Activated CD4-positive, alpha-beta T cell treated with anti-CD3 and anti-CD28 coated beads, Interleukin-2, amount 50 U/mL, for 24 hours (primary cell): ENCODE measurements around the gene ATPAF1.
"Not testable (repeated sequence)": the region's sequence is repeated elsewhere in the genome, so short reads cannot be mapped to it uniquely, and the experiment has no call there.

Experiments
- DNase-seq, 2 donors: peaks; one replicate each; pipeline ENCODE4 v3.0.0-alpha.2; 2020; ENCODE audit warnings: low read depth in 1 of 2, low spot score in 1 of 2

ATPAF1 gene

GRCh38 chr1:46681333-46682034 is 13.3 kb upstream of the ATPAF1 start:
- no peak for DNase-seq

- no peak for DNase-seq
These were observed 11.8 kb upstream of the ATPAF1 start for GRCh38 chr1:46679789-46680573.

GRCh38 chr1:46677339-46677738 is 9.2 kb upstream of the ATPAF1 start:
- no peak for DNase-seq

DNA sequence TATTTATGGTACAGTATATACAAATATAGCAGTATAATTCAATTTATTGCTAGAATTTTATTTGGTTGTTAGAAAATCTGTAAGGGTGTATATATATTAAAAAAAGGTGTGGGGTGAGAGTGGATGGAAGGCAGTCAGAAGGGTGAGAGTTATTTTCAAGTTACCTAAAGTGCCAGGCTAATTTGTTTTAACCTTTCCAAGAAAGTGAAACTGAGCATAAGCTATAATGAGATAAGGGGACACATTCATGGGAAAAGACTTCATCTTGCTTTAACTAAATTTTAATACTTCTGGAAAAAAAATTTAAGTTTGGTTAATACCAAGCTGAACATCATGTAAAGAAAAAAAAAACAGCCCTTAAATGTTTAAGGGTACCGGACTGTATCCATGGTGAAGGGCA is 8.4 kb upstream of the ATPAF1 start:
- no peak for DNase-seq

- DNase-seq = no peak
These were observed 7.6 kb upstream of the ATPAF1 start for GRCh38 chr1:46675549-46676314.

GRCh38 chr1:46673749-46674182 is 5.6 kb upstream of the ATPAF1 start:
- no peak for DNase-seq

- no peak for DNase-seq
These were observed 4.5 kb upstream of the ATPAF1 start for GRCh38 chr1:46672696-46673095.

- no peak for DNase-seq
These were observed 3.4 kb upstream of the ATPAF1 start, which contains the start of gene TEX38 for GRCh38 chr1:46671554-46671953. Gene TEX38 (plus strand): TSS chr1:46671854. CDS start chr1:46671935, 81 bp downstream.

DNA sequence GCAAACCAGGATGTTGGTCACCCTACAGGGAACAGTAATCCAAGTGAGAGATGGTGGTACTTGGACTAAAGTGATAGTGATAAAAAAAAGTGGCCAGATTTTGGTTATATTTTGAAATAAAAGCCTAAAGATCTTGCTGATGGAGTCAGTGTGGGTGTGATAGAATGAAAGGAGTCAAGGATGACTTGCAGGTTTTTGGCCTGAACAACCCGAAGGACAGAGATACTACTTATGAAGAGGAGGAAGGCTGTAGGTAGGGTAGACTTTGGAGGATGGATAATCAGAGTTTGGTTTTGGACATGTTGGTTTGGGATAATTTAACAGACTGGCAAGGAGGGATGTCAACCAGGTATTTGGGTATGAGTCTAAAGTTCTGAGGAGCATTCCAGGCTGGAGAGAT is 2.0 kb upstream of the ATPAF1 start:
- no peak for DNase-seq

GRCh38 chr1:46665983-46666382 is 2.2 kb downstream of the ATPAF1 start:
- no peak for DNase-seq

- DNase-seq = not testable (repeated sequence)
These were observed 5.2 kb downstream of the ATPAF1 start for GRCh38 chr1:46662919-46663318.

GRCh38 chr1:46660116-46660515 is 8.0 kb downstream of the ATPAF1 start:
- DNase-seq = not testable (repeated sequence)

GRCh38 chr1:46659307-46659870 is 8.8 kb downstream of the ATPAF1 start:
- no peak for DNase-seq

- no peak for DNase-seq
These were observed 10.4 kb downstream of the ATPAF1 start for GRCh38 chr1:46657775-46658174.

DNA sequence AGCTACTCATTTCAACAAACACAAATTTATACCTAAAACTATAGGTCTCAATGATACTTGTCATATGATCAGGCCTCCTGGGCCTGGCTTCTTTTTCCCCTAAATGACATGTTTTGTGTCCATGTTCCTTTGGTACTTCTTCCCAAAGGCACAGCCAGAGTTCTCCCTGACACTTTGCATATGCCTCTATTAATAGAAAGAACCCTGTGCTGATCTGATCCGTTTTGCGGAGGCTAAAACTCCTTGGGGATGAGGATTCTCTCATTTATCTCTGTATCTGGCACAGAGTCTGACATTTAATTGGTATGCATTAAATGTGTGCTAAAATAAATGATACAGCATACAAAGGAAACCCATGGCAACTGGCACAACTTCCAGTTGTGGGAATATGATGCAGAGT is 11.5 kb downstream of the ATPAF1 start:
- DNase-seq = no peak

GRCh38 chr1:46655848-46656247 is 12.3 kb downstream of the ATPAF1 start:
- DNase-seq = no peak

DNA sequence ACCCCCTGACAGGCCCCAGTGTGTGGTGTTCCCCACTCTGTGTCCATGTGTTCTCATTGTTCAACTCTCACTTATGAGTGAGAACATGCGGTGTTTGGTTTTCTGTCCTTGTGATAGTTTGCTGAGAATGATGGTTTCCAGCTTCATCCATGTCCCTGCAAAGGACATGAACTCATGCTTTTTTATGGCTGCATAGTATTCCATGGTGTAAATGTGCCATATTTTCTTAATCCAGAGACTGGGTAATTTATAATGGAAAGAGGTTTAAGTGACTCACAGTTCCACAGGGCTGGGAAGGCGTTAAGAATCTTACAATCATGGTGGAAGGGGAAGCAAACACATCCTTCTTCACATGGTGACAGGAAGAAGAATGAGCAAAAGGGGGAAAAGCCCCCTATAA is 13.5 kb downstream of the ATPAF1 start:
- not testable (repeated sequence) for DNase-seq

GRCh38 chr1:46654012-46654411 is 14.2 kb downstream of the ATPAF1 start:
- no peak for DNase-seq

- no peak for DNase-seq
These were observed 14.7 kb downstream of the ATPAF1 start for GRCh38 chr1:46653405-46653958.

DNA sequence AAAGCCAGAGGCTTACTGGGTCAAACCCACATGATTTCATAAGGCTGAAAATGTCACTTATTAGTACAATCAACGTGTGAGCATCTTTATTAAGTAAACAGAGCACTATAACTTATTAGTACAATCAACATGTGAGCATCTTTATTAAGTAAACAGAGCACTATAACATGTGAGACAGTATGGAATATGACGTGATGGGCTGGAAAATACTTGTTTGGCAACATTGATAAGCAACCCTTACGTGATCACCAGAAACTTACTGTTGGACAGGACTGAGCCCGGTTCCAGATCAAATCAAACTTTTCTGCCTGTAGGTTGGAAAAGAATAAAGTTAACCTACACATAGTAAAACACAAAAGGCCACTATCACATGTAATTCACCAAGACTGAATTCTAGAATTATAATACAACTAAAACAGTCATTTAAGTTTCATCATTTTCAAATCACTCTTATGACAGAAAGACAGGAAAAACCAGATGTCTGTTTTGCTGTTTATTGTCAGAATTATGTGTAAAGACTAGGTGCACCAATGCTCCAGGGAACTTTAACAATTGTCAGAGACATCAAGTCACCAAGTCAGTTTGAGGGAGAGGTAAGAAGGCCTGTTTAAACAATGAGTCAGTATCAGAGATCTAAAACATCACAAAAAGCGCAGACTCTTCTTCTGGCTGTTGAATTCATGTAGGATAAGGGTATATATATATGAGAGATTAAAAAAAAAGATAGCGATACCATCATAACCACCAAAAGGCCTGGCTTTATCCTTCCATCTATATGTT is 15.7 kb downstream of the ATPAF1 start:
- no peak for DNase-seq
